LNCaP clone FGC (cell line): Measurements from ENCODE around the gene TMEM8B.
"Not testable (repeated sequence)": the region's sequence is repeated elsewhere in the genome, so short reads cannot be mapped to it uniquely, and the experiment has no call there.

Source experiments
- DNase-seq: peaks from one replicate; pipeline ENCODE4 v3.0.0-alpha.2; 2011; ENCODE audit warnings: low read depth
- H3K4me3 ChIP-seq: 2 replicates; pipeline ENCODE4 v1.5.1; 2011; ENCODE audit warnings: mild to moderate bottlenecking, low read depth, low read length, control low read depth
- TF ChIP-seq, protein P1 (sequence below): IDR thresholded peaks from 2 replicates; pipeline ENCODE4 v1.5.1; 2012; ENCODE audit warnings: mild to moderate bottlenecking; ENCODE audit not compliant: control insufficient read depth, insufficient read depth; ENCODE audit errors: extremely low read depth

The TMEM8B gene

GRCh38 chr9:35912791-35913400 lies 83.9 kb downstream of the TMEM8B start:
- no peak overlapping the region for H3K4me3 ChIP-seq
- TF ChIP-seq, protein P1, sequence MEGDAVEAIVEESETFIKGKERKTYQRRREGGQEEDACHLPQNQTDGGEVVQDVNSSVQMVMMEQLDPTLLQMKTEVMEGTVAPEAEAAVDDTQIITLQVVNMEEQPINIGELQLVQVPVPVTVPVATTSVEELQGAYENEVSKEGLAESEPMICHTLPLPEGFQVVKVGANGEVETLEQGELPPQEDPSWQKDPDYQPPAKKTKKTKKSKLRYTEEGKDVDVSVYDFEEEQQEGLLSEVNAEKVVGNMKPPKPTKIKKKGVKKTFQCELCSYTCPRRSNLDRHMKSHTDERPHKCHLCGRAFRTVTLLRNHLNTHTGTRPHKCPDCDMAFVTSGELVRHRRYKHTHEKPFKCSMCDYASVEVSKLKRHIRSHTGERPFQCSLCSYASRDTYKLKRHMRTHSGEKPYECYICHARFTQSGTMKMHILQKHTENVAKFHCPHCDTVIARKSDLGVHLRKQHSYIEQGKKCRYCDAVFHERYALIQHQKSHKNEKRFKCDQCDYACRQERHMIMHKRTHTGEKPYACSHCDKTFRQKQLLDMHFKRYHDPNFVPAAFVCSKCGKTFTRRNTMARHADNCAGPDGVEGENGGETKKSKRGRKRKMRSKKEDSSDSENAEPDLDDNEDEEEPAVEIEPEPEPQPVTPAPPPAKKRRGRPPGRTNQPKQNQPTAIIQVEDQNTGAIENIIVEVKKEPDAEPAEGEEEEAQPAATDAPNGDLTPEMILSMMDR: no peak
- no peak for DNase-seq

DNA sequence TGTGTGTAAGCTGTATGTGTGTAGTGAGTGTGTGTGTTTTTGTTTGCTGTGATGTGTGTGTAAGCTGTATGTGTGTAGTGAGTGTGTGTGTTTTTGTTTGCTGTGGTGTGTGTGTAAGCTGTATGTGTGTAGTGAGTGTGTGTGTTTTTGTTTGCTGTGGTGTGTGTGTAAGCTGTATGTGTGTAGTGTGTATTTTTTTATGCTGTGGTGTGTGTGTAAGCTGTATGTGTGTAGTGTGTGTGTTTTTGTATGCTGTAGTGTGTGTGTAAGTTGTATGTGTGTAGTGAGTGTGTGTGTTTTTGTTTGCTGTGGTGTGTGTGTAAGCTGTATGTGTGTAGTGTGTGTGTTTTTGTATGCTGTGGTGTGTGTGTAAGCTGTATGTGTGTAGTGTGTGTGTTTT lies 84.4 kb downstream of the TMEM8B start:
- not testable (repeated sequence) for DNase-seq, H3K4me3 ChIP-seq

GRCh38 chr9:35914301-35914807 lies 85.3 kb downstream of the TMEM8B start:
- TF ChIP-seq, protein P1: no peak
- H3K4me3 ChIP-seq: no peak overlapping the region
- no peak for DNase-seq
